Measurements from ENCODE around the gene SKP1.
"Not testable (repeated sequence)": the region's sequence is repeated elsewhere in the genome, so short reads cannot be mapped to it uniquely, and the experiment has no call there.

The SKP1 gene

GRCh38 chr5:134177369-134178095 is 782 bp upstream of the SKP1 start:
- DNase-seq (ENCODE audit: low read depth) = no peak

GRCh38 chr5:134175921-134176510 is 734 bp downstream of the SKP1 start:
- peak; percentile 41 for DNase-seq (ENCODE audit: low read depth)

GRCh38 chr5:134174841-134175839 is 1.6 kb downstream of the SKP1 start:
- DNase-seq (ENCODE audit: low read depth) = no peak

GRCh38 chr5:134171972-134172371 is 4.8 kb downstream of the SKP1 start:
- DNase-seq (ENCODE audit: low read depth) = no peak

- DNase-seq (ENCODE audit: low read depth) = no peak
Measured at GRCh38 chr5:134162592-134162991, 14.2 kb downstream of the SKP1 start.

- DNase-seq (ENCODE audit: low read depth) = no peak
Measured at GRCh38 chr5:134161513-134162395, 15.0 kb downstream of the SKP1 start.

- no peak for DNase-seq (ENCODE audit: low read depth)
Measured at GRCh38 chr5:134153657-134154056, 23.1 kb downstream of the SKP1 start.

GRCh38 chr5:134153241-134153640 is 23.5 kb downstream of the SKP1 start:
- DNase-seq (ENCODE audit: low read depth) = no peak

- DNase-seq (ENCODE audit: low read depth) = not testable (repeated sequence)
Measured at GRCh38 chr5:134152173-134152832, 24.4 kb downstream of the SKP1 start.

- DNase-seq (ENCODE audit: low read depth) = no peak
Measured at GRCh38 chr5:134151723-134152122, 25.0 kb downstream of the SKP1 start.

- DNase-seq (ENCODE audit: low read depth) = no peak
Measured at GRCh38 chr5:134149571-134150303, 27.0 kb downstream of the SKP1 start.

- no peak for DNase-seq (ENCODE audit: low read depth)
Measured at GRCh38 chr5:134148986-134149539, 27.7 kb downstream of the SKP1 start.

- no peak for DNase-seq (ENCODE audit: low read depth)
Measured at GRCh38 chr5:134148316-134148715, 28.4 kb downstream of the SKP1 start.

- DNase-seq (ENCODE audit: low read depth) = no peak
Measured at GRCh38 chr5:134146651-134147518, 29.9 kb downstream of the SKP1 start.

- DNase-seq (ENCODE audit: low read depth) = peak; percentile 51
Measured at GRCh38 chr5:134145779-134146581, 30.8 kb downstream of the SKP1 start.

GRCh38 chr5:134145041-134145757 is 31.6 kb downstream of the SKP1 start:
- DNase-seq (ENCODE audit: low read depth) = no peak

Measured in T-helper 22 cell (primary cell).